Endothelial cell of umbilical vein (primary cell): ENCODE data around the gene HAPLN2. TPM values are rescaled to one million over a fixed set of nuclear protein-coding genes. Genes with fewer than 3 reads are reported as not detected.

Experiments used
- BruUV-seq: library from RNA; stranded (reverse); fragments of 400-500 nt; replicated peaks from 2 replicates; lab custom pipeline; 2021; lab: Mats Ljungman, UMichigan
- CTCF ChIA-PET: fragments of 300-600, 350-600 bp; sonication (Branson Sonifier 250); formaldehyde crosslinking; loops from one replicate; lab custom pipeline; 2021; ENCODE audit warnings: antibody characterized with exemption, inconsistent platforms; lab: Charles Lee
- POLR2A ChIA-PET: fragments of 300-600, 350-600 bp; sonication (Branson Sonifier 250); formaldehyde crosslinking; loops from one replicate; lab custom pipeline; 2021; ENCODE audit warnings: antibody characterized with exemption, inconsistent platforms; lab: Charles Lee
- DNase-seq: peaks from one replicate; pipeline ENCODE4 v3.0.0-alpha.2; 2011; ENCODE audit warnings: low read depth, low spot score
- FAIRE-seq: peaks from 2 replicates; lab custom pipeline; 2011; peaks lifted over from hg19 to GRCh38; lab: Jason Lieb, UNC
- H2AFZ ChIP-seq: 2 replicates; pipeline ENCODE4 v1.6.0; 2012; ENCODE audit warnings: low read depth, low read length, control low read depth, inconsistent platforms
- H3K27ac ChIP-seq: 2 replicates; pipeline ENCODE4 v1.5.1; 2011; ENCODE audit warnings: low read depth, mild to moderate bottlenecking, control low read depth, low read length, moderate library complexity; ENCODE audit not compliant: insufficient read depth
- H3K27me3 ChIP-seq, 2 experiments: 2 replicates each; pipeline versions ENCODE4 v1.6.0 to v1.6.1; 2011; ENCODE audit warnings: low read length in 2 of 2, mixed read lengths in 1 of 2; ENCODE audit not compliant: control insufficient read depth in 2 of 2, insufficient read depth in 2 of 2
- H3K36me3 ChIP-seq, 2 experiments: 2 replicates in 1 of 2; 3 replicates in 1 of 2; pipeline ENCODE4 v1.5.1; 2011; ENCODE audit warnings: low read length in 2 of 2, mild to moderate bottlenecking in 1 of 2, moderate library complexity in 1 of 2; ENCODE audit not compliant: control insufficient read depth in 2 of 2, insufficient read depth in 2 of 2; ENCODE audit errors: extremely low read depth in 1 of 2
- H3K4me1 ChIP-seq: 3 replicates; pipeline ENCODE4 v1.5.1; 2011; ENCODE audit warnings: mild to moderate bottlenecking, low read length; ENCODE audit not compliant: control insufficient read depth, insufficient read depth; ENCODE audit errors: extremely low read depth
- H3K4me2 ChIP-seq: 2 replicates; pipeline ENCODE4 v1.6.1; 2011; ENCODE audit warnings: low read length, control low read depth, mixed read lengths; ENCODE audit not compliant: insufficient read depth
- H3K4me3 ChIP-seq, 3 experiments: fragments of 200-600 bp in 1 of 3; sonication (generic), shearing (Covaris generic) in 1 of 3; replicated peaks in 1 of 3; 2 replicates each; pipeline ENCODE4 v1.5.1; 2011 to 2016; ENCODE audit warnings: control low read depth in 3 of 3, low read length in 3 of 3, mild to moderate bottlenecking in 2 of 3, inconsistent platforms in 1 of 3, low read depth in 1 of 3, moderate library complexity in 1 of 3; ENCODE audit not compliant: insufficient read depth in 1 of 3
- H3K79me2 ChIP-seq: 2 replicates; pipeline ENCODE4 v1.6.0; 2012; ENCODE audit warnings: low read length, inconsistent platforms; ENCODE audit not compliant: control insufficient read depth, insufficient read depth
- H3K9ac ChIP-seq: replicated peaks from 2 replicates; pipeline ENCODE3; 2011; ENCODE audit warnings: low read length, control low read depth; ENCODE audit not compliant: insufficient read depth; ENCODE audit errors: extremely low read depth
- H3K9me1 ChIP-seq: replicated peaks from 3 replicates; pipeline ENCODE4 v1.6.0; 2011; ENCODE audit warnings: mild to moderate bottlenecking, low read length; ENCODE audit not compliant: control insufficient read depth, insufficient read depth; ENCODE audit errors: extremely low read depth
- H3K9me3 ChIP-seq: replicated peaks from 2 replicates; pipeline ENCODE4 v1.5.1; 2012; ENCODE audit warnings: low read length, inconsistent platforms; ENCODE audit not compliant: control insufficient read depth, insufficient read depth
- H4K20me1 ChIP-seq: replicated peaks from 2 replicates; pipeline ENCODE3; 2011; ENCODE audit warnings: mild to moderate bottlenecking, low read length; ENCODE audit not compliant: control insufficient read depth, insufficient read depth; ENCODE audit errors: extremely low read depth
- EZH2 ChIP-seq: IDR thresholded peaks from 2 replicates; pipeline ENCODE4 v1.6.1; 2012; ENCODE audit warnings: borderline replicate concordance, low read depth, mild to moderate bottlenecking, moderate library complexity, low read length, inconsistent platforms; ENCODE audit not compliant: severe bottlenecking
- FOS ChIP-seq: IDR thresholded peaks from 2 replicates; pipeline ENCODE4 v1.6.1; 2011; ENCODE audit warnings: mild to moderate bottlenecking, low read length, moderate library complexity, borderline replicate concordance; ENCODE audit not compliant: insufficient read depth
- GATA2 ChIP-seq: IDR thresholded peaks from 2 replicates; pipeline ENCODE4 v1.7.0; 2011; ENCODE audit warnings: low read depth, mild to moderate bottlenecking, moderate library complexity, mixed read lengths, low read length; ENCODE audit not compliant: insufficient read length, insufficient read depth
- POLR2AphosphoS5 ChIP-seq: IDR thresholded peaks from 2 replicates; pipeline ENCODE4 v1.6.1; 2012; ENCODE audit warnings: low read depth, mild to moderate bottlenecking, control low read depth, low read length, moderate library complexity; ENCODE audit not compliant: insufficient read depth
- dilution Hi-C: fragments of 300-500 bp; cut with MboI; formaldehyde crosslinking; loops from one replicate; pipeline ENCODE4 v1.15.0; 2019; ENCODE audit warnings: low sequenced_read_pairs; ENCODE audit not compliant: extremely low pct_ligation_motif_present
- intact Hi-C: fragments of 100-400 bp; cut with micrococcal nuclease; formaldehyde crosslinking; loops from one replicate; pipeline ENCODE4 v1.10.0; 2022
- polyA plus RNA-seq, 4 experiments: library from polyadenylated mRNA; depleted of rRNA in 3 of 4; stranded (reverse) in 3 of 4; unstranded in 1 of 4; fragments of >200 nt; gene quantifications; 2 replicates each; pipeline versions ENCODE4 v1.2.1 to v1.2.3, GENCODE V29; 2011 to 2012; ENCODE audit warnings: missing spikeins in 1 of 4
- total RNA-seq: library from RNA; stranded (reverse); gene quantifications from 2 replicates; pipeline ENCODE4 v1.2.3, GENCODE V29; 2021
- TF ChIP-seq, protein P1 (sequence below), 2 donors: IDR thresholded peaks; 1 replicate in 1 of 2; 2 replicates in 1 of 2; pipeline ENCODE4 v1.5.1; 2011; ENCODE audit warnings: low read length in 2 of 2, mild to moderate bottlenecking in 2 of 2, moderate library complexity in 2 of 2, control low read depth in 1 of 2, inconsistent platforms in 1 of 2, low read depth in 1 of 2; ENCODE audit not compliant: insufficient read depth in 1 of 2; ENCODE audit errors: extremely low read depth in 1 of 2

The HAPLN2 gene
- total and polyA plus RNA-seq, 2 donors (not counting 3 experiments of a cell fraction or from before 2014, with no cell fraction given) = not detected

DNA sequence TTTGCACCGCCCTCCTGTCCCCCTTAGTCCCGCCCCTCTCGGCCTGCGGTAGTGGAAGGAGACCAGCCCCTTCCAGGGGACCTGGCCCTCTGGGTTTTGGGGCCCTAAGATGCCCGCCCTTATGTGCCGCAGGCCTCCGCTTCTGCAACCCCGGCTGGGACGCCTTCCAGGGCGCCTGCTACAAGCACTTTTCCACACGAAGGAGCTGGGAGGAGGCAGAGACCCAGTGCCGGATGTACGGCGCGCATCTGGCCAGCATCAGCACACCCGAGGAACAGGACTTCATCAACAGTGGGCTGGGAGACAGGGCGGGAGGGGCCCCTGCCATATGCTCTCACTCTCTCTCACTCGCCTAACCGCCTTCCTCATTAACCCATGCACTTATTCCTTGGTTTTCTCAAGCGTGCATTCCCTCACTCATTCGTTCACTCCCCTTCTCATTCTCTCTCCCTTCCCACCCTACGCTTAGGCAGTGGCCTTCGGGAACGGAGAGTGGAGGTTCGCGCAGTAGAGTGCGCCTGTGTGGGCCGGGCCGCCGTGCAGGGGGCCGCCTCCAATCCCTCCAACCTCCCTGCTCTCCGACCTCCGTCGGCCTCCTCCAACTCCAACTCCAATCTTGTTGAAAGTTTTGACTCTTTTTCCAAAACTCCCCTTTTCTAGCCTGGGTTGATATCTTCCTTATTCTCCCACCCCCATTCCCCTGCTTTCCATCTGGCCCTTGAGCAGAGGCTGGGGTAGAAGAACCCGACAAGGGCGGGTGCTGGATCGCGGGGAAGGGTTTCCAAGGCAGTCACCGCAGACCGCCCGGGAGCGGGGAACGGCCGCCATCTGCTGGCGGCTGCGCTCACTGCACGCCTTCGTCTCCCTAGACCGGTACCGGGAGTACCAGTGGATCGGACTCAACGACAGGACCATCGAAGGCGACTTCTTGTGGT lies 37.9 kb downstream of the HAPLN2 start:
- intact Hi-C loops (loop anchor here (1.0 kb wide), 2 partner anchors 31 to 73 kb away; no protein-coding TSS in a partner anchor), dilution Hi-C loops (no loop called here)
- BruUV-seq = no TSS peak
- peak; percentile 84 for FAIRE-seq
- Histone ChIP-seq H4K20me1 (no peaks in the 10 kb centered on the region), H3K27ac (no peak overlapping the region), H3K4me1 (peaks cover 37% of the 10 kb centered on the region), H3K9ac (no peak overlapping the region), H3K36me3 (no peaks in the 10 kb centered on the region), H3K9me3 (no peaks in the 10 kb centered on the region), H3K4me3 (peak overlapping the region in 1 of 3 experiments; percentile 31), H3K4me2 (peak overlapping the region; percentile 55), H3K27me3 (peaks cover 3 to 9% of the 10 kb centered on the region in 2 experiments), H2AFZ (no peak overlapping the region), H3K9me1 (no peaks in the 10 kb centered on the region), H3K79me2 (no peaks in the 10 kb centered on the region)
- peak; percentile 59 for DNase-seq
- TF ChIP-seq FOS (no peak), POLR2AphosphoS5 (no peak), GATA2 (no peak), EZH2 (peak; percentile 87)
- TF ChIP-seq, protein P1, sequence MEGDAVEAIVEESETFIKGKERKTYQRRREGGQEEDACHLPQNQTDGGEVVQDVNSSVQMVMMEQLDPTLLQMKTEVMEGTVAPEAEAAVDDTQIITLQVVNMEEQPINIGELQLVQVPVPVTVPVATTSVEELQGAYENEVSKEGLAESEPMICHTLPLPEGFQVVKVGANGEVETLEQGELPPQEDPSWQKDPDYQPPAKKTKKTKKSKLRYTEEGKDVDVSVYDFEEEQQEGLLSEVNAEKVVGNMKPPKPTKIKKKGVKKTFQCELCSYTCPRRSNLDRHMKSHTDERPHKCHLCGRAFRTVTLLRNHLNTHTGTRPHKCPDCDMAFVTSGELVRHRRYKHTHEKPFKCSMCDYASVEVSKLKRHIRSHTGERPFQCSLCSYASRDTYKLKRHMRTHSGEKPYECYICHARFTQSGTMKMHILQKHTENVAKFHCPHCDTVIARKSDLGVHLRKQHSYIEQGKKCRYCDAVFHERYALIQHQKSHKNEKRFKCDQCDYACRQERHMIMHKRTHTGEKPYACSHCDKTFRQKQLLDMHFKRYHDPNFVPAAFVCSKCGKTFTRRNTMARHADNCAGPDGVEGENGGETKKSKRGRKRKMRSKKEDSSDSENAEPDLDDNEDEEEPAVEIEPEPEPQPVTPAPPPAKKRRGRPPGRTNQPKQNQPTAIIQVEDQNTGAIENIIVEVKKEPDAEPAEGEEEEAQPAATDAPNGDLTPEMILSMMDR (IDR thresholded peaks at IDR 0.05; ENCODE audit: extremely low read depth in 1 of 2, insufficient read depth in 1 of 2, low read depth in 1 of 2, low read length in 2 of 2) = peak; percentile 95 to 100
- ChIA-PET CTCF (interaction anchor here (0.6 to 8.7 kb wide), 14 partner anchors 8 to 277 kb away, joined by 3 to 237 read pairs (median 4); partner anchors contain the start of genes HAPLN2 and NES), POLR2A (interaction anchor here (1.1 kb wide), 1 partner anchor 30 kb away, joined by 8 read pairs; no protein-coding TSS in a partner anchor)
